HEK293 (cell line): Measurements from ENCODE around the gene ANGEL1.

ENCODE experiments used
- CTCF ChIA-PET: fragments of 350-600 bp; formaldehyde crosslinking; extraction: SDS; loops from one replicate; lab custom pipeline; 2021; ENCODE audit warnings: antibody characterized with exemption; lab: Yijun Ruan, JAX
- POLR2A ChIA-PET: fragments of 300-600 bp; formaldehyde crosslinking; extraction: SDS; loops from one replicate; lab custom pipeline; 2020; ENCODE audit warnings: antibody characterized with exemption, inconsistent platforms; lab: Yijun Ruan, JAX
- H3K27ac ChIP-seq: fragments of 200-500 bp; sonication (Bioruptor generic); 2 replicates; pipeline ENCODE4 v1.5.1; 2014; ENCODE audit warnings: low read depth, low read length, control low read depth, inconsistent platforms; ENCODE audit errors: extremely low read depth
- H3K36me3 ChIP-seq, 2 experiments: fragments of 200-500 bp in 1 of 2; sonication (Bioruptor generic) in 1 of 2; 1 replicate in 1 of 2; 2 replicates in 1 of 2; pipeline ENCODE4 v1.5.1; 2014 to 2017; ENCODE audit warnings: inconsistent platforms in 2 of 2, low read length in 2 of 2; ENCODE audit not compliant: control insufficient read depth in 2 of 2, insufficient read depth in 1 of 2
- H3K4me1 ChIP-seq: fragments of 200-500 bp; sonication (Bioruptor generic); 2 replicates; pipeline ENCODE4 v1.5.1; 2014; ENCODE audit warnings: mild to moderate bottlenecking, low read length, inconsistent platforms; ENCODE audit not compliant: control insufficient read depth, insufficient read depth
- H3K4me3 ChIP-seq: 2 replicates; pipeline ENCODE4 v1.5.1; 2011; ENCODE audit warnings: low read depth, mild to moderate bottlenecking, control low read depth, low read length, moderate library complexity
- H3K9me3 ChIP-seq: fragments of 200-500 bp; sonication (Bioruptor generic); 2 replicates; pipeline ENCODE4 v1.5.1; 2014; ENCODE audit warnings: low read depth, low read length, inconsistent platforms; ENCODE audit not compliant: control insufficient read depth, insufficient read depth
- KLF7 ChIP-seq: fragments of 450-650 bp; formaldehyde crosslinking; IDR thresholded peaks from 2 replicates; pipeline ENCODE4 v1.5.1; 2016; ENCODE audit warnings: missing biosample characterization, missing genetic modification characterization, borderline replicate concordance
- SALL2 ChIP-seq: fragments of 450-650 bp; formaldehyde crosslinking; IDR thresholded peaks from 2 replicates; pipeline ENCODE4 v1.5.0; 2017; ENCODE audit warnings: missing biosample characterization, mild to moderate bottlenecking, missing genetic modification characterization, borderline replicate concordance
- SCRT2 ChIP-seq: fragments of 450-650 bp; formaldehyde crosslinking; IDR thresholded peaks from 2 replicates; pipeline ENCODE4 v1.5.1; 2016; ENCODE audit warnings: missing biosample characterization, missing genetic modification characterization
- TCF7L2 ChIP-seq: IDR thresholded peaks from 2 replicates; pipeline ENCODE4 v1.6.1; 2011; ENCODE audit warnings: low read depth, mild to moderate bottlenecking, inconsistent platforms, low read length, moderate library complexity, borderline replicate concordance
- WT1 ChIP-seq: fragments of 450-650 bp; formaldehyde crosslinking; IDR thresholded peaks from 2 replicates; pipeline ENCODE4 v1.5.1; 2016; ENCODE audit warnings: missing biosample characterization, missing genetic modification characterization
- ZBTB17 ChIP-seq: fragments of 450-650 bp; formaldehyde crosslinking; IDR thresholded peaks from 2 replicates; pipeline ENCODE4 v1.5.1; 2016; ENCODE audit warnings: missing biosample characterization, missing genetic modification characterization
- ZBTB26 ChIP-seq: fragments of 450-650 bp; formaldehyde crosslinking; optimal IDR thresholded peaks from 2 replicates; pipeline ENCODE3; 2016; ENCODE audit warnings: missing biosample characterization, mild to moderate bottlenecking, missing genetic modification characterization
- ZEB2 ChIP-seq: fragments of 450-650 bp; formaldehyde crosslinking; IDR thresholded peaks from 2 replicates; pipeline ENCODE4 v1.5.1; 2016; ENCODE audit warnings: missing biosample characterization, missing genetic modification characterization
- ZNF155 ChIP-seq: fragments of 450-650 bp; formaldehyde crosslinking; IDR thresholded peaks from 2 replicates; pipeline ENCODE4 v1.5.1; 2016; ENCODE audit warnings: missing biosample characterization, missing genetic modification characterization
- ZNF24 ChIP-seq: fragments of 450-650 bp; formaldehyde crosslinking; IDR thresholded peaks from 2 replicates; pipeline ENCODE4 v1.5.1; 2016; ENCODE audit warnings: missing biosample characterization, missing genetic modification characterization
- ZNF341 ChIP-seq: fragments of 450-650 bp; formaldehyde crosslinking; IDR thresholded peaks from 2 replicates; pipeline ENCODE4; 2016; ENCODE audit warnings: low read depth, missing biosample characterization, missing genetic modification characterization
- ZNF621 ChIP-seq: fragments of 450-650 bp; formaldehyde crosslinking; IDR thresholded peaks from 2 replicates; pipeline ENCODE4 v1.5.1; 2017; ENCODE audit warnings: missing biosample characterization, missing genetic modification characterization
- ZNF623 ChIP-seq: fragments of 450-650 bp; formaldehyde crosslinking; IDR thresholded peaks from 2 replicates; pipeline ENCODE4 v1.5.1; 2016; ENCODE audit warnings: missing biosample characterization, missing genetic modification characterization
- ZNF660 ChIP-seq: fragments of 450-650 bp; IDR thresholded peaks from 2 replicates; pipeline ENCODE4 v1.5.1; 2018; ENCODE audit warnings: missing biosample characterization, mild to moderate bottlenecking, missing genetic modification characterization
- ZNF843 ChIP-seq: fragments of 450-650 bp; formaldehyde crosslinking; IDR thresholded peaks from 2 replicates; pipeline ENCODE4 v1.5.1; 2016; ENCODE audit warnings: missing biosample characterization, missing genetic modification characterization
- ZXDB ChIP-seq: fragments of 450-650 bp; formaldehyde crosslinking; IDR thresholded peaks from 2 replicates; pipeline ENCODE4 v1.5.1; 2016; ENCODE audit warnings: missing biosample characterization, missing genetic modification characterization
- TF ChIP-seq, protein P1 (sequence below): fragments of 450-650 bp; formaldehyde crosslinking; IDR thresholded peaks from 2 replicates; pipeline ENCODE4 v1.5.1; 2017; ENCODE audit warnings: missing biosample characterization, missing genetic modification characterization
- TF ChIP-seq, protein P2 (sequence below): fragments of 450-650 bp; formaldehyde crosslinking; IDR thresholded peaks from 2 replicates; pipeline ENCODE4 v1.5.1; 2016; ENCODE audit warnings: missing biosample characterization, missing genetic modification characterization
- TF ChIP-seq, protein P3 (sequence below): fragments of 450-650 bp; formaldehyde crosslinking; IDR thresholded peaks from 2 replicates; pipeline ENCODE4 v1.5.1; 2016; ENCODE audit warnings: missing biosample characterization, missing genetic modification characterization
- TF ChIP-seq, protein P4 (sequence below): fragments of 450-650 bp; formaldehyde crosslinking; IDR thresholded peaks from 2 replicates; pipeline ENCODE4 v1.5.1; 2016; ENCODE audit warnings: missing biosample characterization, missing genetic modification characterization, low read depth
- TF ChIP-seq, protein P5 (sequence below): fragments of 450-650 bp; formaldehyde crosslinking; IDR thresholded peaks from 2 replicates; pipeline ENCODE4 v1.5.1; 2016; ENCODE audit warnings: missing biosample characterization, missing genetic modification characterization

ANGEL1 gene

DNA sequence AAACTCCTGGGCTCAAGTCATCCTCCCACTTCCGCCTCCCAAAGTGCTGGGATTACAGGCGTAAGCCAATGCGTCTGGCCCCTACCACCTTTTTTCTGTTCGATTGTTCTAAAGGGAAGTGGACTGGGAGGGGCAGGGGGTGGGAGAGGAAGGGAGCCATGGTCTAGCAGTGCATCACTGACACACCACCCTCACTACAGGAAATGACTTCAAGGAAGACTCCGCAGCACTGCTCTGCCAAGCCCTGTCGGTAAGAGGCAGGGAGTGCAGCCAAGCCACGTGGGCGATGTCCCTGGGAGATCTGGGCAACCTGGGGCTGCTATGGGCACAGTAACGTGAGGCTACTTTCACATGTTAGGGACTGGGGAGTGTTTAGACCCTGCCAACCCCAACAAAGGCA lies 31.5 kb upstream of the ANGEL1 start:
- H3K9me3 ChIP-seq = no peaks in the 10 kb centered on the region
- no peaks in the 10 kb centered on the region for H3K4me1 ChIP-seq
- no peak overlapping the region for H3K27ac ChIP-seq
- no peaks in the 10 kb centered on the region for H3K36me3 ChIP-seq
- TF ChIP-seq ZBTB17 (tag by site-specific recombination) (no peak), ZEB2 (tag by site-specific recombination) (no peak), ZNF660 (no peak), ZXDB (no peak), SALL2 (tag by site-specific recombination) (no peak), TCF7L2 (no peak)
- TF ChIP-seq, protein P1, sequence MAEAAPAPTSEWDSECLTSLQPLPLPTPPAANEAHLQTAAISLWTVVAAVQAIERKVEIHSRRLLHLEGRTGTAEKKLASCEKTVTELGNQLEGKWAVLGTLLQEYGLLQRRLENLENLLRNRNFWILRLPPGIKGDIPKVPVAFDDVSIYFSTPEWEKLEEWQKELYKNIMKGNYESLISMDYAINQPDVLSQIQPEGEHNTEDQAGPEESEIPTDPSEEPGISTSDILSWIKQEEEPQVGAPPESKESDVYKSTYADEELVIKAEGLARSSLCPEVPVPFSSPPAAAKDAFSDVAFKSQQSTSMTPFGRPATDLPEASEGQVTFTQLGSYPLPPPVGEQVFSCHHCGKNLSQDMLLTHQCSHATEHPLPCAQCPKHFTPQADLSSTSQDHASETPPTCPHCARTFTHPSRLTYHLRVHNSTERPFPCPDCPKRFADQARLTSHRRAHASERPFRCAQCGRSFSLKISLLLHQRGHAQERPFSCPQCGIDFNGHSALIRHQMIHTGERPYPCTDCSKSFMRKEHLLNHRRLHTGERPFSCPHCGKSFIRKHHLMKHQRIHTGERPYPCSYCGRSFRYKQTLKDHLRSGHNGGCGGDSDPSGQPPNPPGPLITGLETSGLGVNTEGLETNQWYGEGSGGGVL (tag by site-specific recombination) = no peak
- TF ChIP-seq, protein P2, sequence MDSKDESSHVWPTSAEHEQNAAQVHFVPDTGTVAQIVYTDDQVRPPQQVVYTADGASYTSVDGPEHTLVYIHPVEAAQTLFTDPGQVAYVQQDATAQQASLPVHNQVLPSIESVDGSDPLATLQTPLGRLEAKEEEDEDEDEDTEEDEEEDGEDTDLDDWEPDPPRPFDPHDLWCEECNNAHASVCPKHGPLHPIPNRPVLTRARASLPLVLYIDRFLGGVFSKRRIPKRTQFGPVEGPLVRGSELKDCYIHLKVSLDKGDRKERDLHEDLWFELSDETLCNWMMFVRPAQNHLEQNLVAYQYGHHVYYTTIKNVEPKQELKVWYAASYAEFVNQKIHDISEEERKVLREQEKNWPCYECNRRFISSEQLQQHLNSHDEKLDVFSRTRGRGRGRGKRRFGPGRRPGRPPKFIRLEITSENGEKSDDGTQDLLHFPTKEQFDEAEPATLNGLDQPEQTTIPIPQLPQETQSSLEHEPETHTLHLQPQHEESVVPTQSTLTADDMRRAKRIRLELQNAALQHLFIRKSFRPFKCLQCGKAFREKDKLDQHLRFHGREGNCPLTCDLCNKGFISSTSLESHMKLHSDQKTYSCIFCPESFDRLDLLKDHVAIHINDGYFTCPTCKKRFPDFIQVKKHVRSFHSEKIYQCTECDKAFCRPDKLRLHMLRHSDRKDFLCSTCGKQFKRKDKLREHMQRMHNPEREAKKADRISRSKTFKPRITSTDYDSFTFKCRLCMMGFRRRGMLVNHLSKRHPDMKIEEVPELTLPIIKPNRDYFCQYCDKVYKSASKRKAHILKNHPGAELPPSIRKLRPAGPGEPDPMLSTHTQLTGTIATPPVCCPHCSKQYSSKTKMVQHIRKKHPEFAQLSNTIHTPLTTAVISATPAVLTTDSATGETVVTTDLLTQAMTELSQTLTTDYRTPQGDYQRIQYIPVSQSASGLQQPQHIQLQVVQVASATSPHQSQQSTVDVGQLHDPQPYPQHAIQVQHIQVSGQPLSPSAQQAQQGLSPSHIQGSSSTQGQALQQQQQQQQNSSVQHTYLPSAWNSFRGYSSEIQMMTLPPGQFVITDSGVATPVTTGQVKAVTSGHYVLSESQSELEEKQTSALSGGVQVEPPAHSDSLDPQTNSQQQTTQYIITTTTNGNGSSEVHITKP (tag by site-specific recombination) = no peak
- ChIA-PET CTCF (interaction anchor here (0.7 kb wide), 1 partner anchor 60 kb away, joined by 3 read pairs; no protein-coding TSS in a partner anchor), POLR2A (no interaction called here)
- H3K4me3 ChIP-seq = no peak overlapping the region

GRCh38 chr14:76842414-76842813 lies 29.7 kb upstream of the ANGEL1 start:
- Histone ChIP-seq H3K9me3 (no peaks in the 10 kb centered on the region), H3K36me3 (no peaks in the 10 kb centered on the region), H3K4me3 (no peak overlapping the region), H3K4me1 (no peaks in the 10 kb centered on the region), H3K27ac (no peak overlapping the region)
- ChIA-PET CTCF (interaction anchor here (1.2 kb wide), 1 partner anchor 32 kb away, joined by 5 read pairs; no protein-coding TSS in a partner anchor), POLR2A (no interaction called here)
- TF ChIP-seq ZNF621 (tag by site-specific recombination) (no peak), ZNF341 (tag by site-specific recombination) (no peak), KLF7 (tag by site-specific recombination) (no peak), ZNF155 (tag by site-specific recombination) (no peak), ZBTB26 (tag by site-specific recombination) (no peak), SCRT2 (tag by site-specific recombination) (no peak), ZNF24 (tag by site-specific recombination) (no peak), ZNF623 (tag by site-specific recombination) (no peak), ZNF843 (no peak), WT1 (tag by site-specific recombination) (no peak)
- TF ChIP-seq, protein P3, sequence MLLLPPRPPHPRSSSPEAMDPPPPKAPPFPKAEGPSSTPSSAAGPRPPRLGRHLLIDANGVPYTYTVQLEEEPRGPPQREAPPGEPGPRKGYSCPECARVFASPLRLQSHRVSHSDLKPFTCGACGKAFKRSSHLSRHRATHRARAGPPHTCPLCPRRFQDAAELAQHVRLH (tag by site-specific recombination) = no peak
- TF ChIP-seq, protein P4, sequence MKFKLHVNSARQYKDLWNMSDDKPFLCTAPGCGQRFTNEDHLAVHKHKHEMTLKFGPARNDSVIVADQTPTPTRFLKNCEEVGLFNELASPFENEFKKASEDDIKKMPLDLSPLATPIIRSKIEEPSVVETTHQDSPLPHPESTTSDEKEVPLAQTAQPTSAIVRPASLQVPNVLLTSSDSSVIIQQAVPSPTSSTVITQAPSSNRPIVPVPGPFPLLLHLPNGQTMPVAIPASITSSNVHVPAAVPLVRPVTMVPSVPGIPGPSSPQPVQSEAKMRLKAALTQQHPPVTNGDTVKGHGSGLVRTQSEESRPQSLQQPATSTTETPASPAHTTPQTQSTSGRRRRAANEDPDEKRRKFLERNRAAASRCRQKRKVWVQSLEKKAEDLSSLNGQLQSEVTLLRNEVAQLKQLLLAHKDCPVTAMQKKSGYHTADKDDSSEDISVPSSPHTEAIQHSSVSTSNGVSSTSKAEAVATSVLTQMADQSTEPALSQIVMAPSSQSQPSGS (tag by site-specific recombination) = no peak
- TF ChIP-seq, protein P5, sequence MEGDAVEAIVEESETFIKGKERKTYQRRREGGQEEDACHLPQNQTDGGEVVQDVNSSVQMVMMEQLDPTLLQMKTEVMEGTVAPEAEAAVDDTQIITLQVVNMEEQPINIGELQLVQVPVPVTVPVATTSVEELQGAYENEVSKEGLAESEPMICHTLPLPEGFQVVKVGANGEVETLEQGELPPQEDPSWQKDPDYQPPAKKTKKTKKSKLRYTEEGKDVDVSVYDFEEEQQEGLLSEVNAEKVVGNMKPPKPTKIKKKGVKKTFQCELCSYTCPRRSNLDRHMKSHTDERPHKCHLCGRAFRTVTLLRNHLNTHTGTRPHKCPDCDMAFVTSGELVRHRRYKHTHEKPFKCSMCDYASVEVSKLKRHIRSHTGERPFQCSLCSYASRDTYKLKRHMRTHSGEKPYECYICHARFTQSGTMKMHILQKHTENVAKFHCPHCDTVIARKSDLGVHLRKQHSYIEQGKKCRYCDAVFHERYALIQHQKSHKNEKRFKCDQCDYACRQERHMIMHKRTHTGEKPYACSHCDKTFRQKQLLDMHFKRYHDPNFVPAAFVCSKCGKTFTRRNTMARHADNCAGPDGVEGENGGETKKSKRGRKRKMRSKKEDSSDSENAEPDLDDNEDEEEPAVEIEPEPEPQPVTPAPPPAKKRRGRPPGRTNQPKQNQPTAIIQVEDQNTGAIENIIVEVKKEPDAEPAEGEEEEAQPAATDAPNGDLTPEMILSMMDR (tag by site-specific recombination) = no peak
- TF ChIP-seq, protein P2 (tag by site-specific recombination) = no peak
